HG02678 (cell line): ENCODE data around the gene RNF26.

Experiments used
- ATAC-seq: cut with Tn5 transposase; IDR thresholded peaks from one replicate; pipeline ENCODE4 v1.9.1; 2021; ENCODE audit warnings: mild to moderate bottlenecking, moderate library complexity; ENCODE audit not compliant: unreplicated experiment

RNF26 gene

DNA sequence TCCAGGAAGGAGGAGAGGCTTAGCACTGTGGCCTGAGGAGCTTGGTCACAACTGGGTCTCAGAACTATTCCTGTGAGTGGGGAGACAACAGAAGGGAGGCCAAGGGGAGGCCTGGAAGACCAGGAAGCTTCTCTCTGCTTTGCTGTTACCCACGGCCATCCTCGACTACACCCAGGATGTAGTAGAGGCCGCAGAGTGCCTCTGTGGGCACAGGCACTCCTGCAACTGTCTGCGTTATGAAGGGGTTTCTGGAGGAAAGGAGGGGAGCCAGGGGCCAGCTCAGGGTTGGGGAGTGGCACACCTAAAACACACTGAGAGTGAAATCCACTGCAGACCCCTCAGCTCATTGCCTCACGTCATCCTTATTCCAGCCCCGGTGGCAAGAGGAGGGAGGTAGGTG is 16.0 kb downstream of the RNF26 start:
- no peak for ATAC-seq

DNA sequence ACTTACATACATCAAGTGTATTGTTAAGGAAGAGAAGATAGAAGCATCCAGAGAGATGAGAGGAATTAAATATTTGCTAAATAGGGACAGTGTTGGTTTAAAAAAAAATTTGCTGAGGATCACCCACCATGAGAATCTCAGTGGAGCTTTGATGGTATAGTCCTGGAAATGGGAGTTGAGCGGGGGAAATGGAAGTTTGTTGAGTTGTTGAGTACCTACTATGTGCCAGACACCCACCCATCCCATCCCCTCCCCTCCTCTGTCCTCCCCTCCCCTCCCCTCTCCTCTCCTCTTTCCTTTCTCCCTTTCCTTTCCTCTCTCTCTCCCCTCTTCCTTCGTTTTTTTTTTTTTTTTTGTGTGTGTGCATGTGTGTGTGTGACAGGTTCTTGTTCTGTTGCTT is 16.9 kb downstream of the RNF26 start:
- no peak for ATAC-seq

DNA sequence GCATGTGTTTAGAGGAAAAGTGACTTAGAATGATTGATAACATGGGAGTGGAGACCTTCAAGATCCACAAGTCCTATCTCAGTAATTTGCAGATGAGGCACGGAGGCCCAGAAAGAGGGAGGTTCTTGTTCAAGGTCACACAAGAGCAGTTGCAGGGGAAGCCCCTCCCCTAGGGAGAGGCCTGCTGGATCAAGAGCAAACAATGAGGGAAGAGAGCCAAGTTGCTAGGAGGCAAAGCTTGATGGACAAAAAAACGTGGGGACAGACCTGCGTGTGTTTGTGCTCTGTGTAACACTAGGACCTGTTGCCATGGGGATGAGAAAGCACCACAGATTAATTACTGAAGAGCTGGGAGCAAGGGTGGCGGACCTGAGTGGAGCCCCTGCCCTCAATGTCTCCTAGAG is 18.5 kb downstream of the RNF26 start:
- ATAC-seq: no peak

DNA sequence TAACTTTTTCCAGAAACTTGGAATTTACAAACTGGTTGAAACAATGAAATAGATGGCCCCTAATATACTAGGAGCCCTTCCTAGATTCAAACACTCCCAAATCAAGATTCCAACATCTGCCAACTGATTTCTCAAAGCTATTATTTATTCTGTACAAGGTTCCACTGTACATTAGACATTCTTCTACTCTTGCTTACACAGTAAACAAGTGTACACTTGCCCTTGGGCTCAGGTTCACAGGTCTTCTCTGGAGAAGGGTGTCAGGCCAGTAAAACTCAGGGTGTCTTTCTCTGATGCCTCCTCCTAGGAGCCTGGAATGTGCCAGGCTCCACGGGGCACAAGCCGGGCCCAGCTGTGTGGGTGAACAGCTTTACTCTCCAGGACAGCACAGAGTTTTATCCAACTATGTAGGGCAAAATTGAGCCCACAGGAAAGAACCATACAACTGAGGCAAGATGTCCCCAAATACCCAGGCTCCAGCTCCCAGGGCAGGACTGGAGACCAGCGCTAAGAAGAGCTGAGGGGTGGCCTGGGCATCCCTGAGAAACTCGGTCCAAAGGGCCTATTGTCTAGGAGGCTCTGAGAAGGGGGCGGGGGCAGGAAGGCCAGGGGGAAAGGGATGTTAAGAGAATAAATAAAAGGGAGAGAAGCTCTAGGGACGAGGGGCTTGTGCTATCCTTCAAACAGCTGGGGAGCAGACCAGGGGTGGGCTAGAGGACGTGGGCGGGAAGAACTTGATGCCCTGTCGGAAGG is 20.9 kb downstream of the RNF26 start:
- no peak for ATAC-seq

DNA sequence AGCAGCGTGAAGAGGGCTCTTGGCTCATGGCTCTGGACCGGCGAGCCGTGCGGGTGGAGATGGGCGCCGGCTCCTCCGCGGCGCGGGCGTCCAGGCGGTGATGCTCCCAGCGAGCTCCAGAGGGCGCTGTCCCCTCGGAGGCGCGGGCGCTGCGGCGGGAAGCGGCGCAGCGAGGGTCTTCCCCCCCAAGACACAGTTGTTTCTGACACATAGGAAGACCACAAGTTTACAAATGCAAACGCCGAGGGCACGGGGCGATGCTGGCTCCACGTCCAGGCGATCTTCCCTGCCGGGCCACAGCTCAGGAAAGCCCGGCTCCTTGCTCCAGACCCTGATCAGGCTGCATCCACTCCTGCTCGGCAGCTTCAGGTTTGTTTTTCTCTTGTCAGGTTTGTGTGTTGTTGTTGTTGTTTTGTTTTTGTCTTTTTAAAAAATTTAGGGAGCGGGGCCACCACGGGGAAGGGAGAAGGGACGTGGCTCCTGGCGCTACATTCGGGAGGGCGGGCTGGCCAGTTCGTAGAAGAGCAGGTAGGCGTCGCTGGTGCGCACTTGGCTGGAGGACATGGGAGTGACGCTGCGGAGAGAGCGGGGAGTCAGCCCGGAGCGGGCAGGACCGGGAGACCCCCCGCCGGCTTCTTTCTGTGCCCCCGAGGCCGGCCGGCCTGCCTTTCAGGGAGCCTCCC is 22.2 kb downstream of the RNF26 start:
- peak; percentile 68 for ATAC-seq

DNA sequence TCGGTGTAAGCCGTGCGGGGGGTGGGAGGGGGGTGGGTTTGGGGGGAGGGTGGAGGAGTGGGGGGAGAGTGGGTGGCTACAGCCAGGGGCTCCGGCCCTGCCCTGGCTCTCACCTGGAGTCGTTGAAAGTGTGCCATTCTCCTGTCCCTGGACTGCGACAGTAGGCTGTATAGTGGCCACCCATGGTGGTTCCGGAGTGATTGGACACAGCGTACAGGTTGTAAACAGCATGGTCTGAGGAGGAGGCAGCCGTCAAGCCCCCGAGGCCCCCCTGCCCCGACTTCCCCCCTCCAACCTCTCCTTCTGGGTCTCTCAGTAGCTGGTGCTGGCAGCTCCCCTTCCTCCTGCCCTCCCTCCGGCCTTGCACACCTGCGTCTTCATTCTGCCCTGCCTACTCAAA is 22.7 kb downstream of the RNF26 start:
- no peak for ATAC-seq

DNA sequence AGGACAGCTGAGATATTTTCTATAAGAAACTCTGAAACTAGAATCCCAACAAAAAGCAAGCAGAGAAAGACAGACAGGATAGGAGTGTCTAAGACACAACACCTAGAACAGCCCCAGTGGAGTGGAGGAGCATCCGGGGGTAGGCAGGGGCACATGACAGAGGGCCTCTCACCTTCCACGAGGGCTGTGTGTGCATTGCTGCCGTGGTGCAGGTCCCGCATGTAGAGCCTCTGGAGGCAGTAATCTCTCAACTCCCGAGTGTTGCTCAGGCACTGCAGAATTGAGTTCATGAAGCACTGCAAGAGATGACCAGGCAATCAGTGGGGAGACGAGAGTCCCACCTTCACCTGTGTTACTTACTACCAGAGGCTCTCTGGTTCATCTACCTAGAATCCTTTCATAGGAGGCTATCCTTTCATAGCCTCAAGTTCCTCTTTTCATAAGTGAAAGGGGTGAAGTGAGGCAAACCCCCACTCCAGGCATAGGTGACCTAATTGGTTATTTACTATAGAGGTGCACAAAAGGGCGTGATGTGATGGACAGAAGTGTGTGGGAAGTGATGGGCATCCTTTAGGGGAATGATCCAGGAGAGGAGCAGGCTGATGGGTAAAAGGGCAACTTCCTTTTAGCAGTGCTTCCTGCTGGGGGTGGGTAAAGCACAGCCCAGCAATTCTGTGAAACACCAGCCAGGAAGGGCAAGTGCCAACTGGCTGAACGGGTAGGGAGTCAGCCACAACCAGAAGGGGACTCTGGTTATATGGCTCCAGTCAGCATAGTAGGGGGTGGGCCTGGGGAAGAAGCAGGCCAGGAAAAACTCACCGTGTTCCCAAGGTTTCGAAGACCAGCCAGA is 25.3 kb downstream of the RNF26 start:
- no peak for ATAC-seq

DNA sequence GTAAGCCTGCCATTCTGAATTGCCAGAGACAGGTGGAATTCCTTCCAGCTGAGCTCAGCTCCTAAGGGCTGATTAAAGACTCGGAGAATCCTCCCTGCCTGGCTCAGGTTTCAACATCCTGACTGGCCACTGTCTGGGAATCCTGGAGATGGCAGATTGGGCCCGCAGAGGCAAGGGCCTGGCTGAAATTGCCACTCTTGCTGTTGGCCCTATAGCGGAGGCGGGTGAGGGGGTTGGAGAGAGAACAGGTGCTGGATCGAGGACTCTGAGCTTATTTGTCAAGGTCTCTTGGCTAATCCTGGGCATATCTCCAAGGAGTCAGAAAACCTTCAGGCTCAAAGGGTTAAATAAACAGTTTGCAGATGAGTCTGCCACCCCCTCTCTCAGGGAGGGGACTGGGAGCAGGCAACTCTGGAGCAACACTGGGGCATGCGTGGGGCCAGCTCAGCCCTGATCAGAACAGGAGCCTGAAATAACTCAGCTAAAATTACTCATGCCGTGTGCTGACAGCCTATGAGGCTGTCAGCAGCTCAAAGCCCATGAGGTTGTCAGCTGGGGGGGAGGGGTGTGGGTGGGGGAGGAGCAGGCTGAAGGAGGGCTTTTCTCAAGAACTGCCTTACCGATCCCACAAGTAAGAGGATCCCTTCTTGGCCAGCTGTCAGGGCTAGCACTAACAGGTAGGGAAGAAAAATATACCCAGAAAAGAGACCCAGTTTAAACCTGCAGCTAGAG is 26.9 kb downstream of the RNF26 start:
- no peak for ATAC-seq

DNA sequence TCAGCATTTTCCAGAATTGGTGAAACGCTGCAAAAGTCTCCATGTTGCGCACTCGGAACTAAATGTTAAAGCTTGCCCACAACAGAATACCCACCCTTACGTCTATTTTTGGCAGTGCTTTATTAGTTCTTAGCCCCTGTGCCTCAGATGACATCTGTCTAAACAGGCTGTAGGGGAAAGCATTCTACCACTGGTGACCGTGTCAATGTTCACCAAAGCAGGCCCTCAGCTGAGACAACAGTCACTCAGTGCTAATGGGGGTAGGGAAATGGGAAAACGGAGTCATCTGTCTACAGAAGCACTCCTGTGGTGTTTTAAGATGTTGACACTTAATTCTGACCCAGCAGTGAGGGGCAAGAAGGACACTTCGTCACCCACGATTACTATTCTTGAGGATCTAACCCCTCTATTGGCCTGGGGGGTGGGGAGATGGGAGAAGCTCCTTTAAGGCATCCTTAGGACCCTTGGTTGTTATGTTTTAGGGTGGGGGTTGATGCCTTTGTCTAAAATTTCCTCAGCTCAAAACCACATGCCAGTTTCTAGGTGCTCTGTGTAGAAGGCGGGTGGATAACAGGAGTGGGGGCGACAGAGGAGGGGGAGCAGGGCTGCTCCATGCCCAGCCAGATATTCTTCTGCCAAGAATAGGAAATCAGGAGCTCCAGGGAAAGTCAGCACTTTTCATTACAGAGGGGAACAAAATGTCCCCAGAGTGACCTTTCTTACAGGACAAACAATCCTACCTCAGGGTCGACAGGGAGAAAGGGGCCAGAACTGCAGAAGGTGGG is 27.8 kb downstream of the RNF26 start:
- no peak for ATAC-seq

DNA sequence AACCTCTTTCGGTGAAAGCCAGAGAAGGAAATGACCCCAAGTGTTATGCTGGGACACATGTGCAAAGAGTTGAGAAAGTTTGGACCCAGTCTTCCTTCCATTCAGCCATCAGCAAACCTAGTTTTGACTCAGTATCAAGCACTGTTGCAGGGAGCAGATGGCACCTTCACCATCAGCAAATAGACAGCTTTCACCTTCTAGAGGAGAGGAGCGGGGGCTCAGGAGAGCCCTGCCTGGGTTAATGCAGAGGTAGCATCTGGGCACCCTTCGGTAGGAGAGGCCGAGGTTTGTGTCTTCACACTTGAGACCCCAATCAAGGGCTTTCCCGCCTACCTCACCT is 28.4 kb downstream of the RNF26 start:
- no peak for ATAC-seq

DNA sequence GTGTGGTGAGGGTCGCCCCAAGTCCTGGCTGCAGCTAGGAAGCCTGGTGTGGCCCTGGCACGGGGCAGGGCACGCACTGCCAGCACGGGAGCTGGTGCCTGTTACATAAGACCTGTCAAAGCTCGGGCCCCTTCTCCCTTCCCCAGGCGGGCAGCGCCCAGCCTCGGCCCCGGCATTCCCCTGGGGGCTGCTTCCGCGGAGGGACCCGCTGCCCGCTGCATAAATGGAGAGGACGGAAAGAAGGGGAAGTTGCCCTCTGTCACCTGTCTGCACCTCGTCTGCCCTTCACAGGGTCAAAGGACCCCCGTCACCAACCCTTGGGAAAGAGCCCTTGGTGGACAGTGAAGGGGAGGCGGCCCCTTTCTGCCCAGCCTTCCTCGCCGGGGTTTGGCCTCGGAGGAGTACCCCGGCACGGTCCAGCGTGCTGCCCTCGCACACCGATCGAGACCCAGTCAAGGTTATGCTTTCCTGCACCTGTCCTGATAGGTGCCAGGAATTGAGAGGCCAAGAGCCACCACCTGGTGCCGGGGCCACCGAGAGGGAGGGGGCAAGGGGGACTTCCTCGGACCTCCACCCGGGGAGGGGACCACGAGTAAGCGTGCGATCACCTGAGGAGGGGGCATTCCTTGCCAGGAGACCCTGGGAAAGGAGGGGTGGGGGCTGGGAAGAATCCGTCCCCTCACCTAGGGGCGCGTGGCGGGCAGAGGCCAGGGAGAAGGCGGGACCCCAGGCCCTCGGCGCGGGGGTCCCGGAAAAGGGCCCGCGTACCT is 28.9 kb downstream of the RNF26 start:
- no peak for ATAC-seq

DNA sequence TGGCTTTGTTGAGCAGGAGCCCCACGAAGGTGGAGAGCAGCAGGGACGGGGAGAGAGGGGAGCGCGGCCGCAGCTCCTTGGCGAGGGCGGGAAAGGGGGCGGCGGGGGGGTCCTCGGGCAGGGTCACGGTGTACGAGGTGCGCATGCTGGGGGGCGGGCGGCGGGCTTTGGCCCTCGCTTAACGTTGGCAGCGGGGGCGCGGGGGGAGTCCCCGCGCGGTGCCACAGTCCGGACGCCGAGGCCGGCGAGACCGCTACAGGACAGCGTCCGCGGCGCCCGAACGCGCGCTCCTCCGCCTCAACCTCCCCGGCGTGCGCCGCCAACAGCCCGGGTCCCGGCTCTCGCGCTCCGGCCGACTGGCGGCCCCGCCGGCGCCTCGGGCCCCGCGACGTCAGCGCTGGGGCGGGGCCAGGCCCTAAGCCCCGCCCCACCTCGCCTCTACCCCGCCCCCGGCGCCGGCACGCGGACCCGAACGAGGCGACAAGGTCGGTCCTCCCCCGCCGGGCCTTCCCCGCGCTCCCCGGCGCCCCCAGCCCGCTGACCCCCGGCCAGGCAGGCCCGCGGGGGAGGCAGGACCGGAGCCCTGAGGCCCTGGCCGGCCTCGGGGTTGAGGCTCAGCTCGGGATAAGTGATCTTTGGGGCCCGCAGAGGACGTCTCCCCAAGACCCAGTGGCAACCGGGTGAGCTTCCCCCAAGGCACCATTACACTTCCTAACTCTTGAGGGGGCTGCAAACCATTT is 29.7 kb downstream of the RNF26 start:
- ATAC-seq: peak; percentile 51

DNA sequence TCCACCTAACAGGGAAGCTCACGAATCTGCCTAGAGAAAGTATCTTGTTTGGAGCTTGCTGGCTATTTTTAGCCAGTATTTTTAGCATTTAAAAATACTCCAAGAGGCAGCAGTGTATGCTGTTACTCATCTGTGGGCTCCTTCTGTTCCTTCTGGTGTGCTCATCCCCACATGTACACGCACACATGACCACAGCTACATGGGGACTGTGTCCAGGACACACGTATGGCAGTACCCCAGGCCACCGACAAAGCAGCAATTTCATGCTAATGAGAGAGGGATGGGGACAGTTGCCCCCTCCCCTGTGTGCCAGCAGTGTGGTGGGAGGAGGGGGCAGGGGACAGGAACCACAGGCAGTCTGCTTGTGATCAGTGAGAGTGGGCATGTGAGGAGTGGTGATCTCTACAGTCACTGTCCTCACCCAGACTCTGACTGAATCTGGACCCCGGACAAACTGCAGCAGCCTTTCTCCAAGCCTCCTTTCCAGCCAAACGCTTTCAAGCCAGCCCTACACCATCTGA is 30.8 kb downstream of the RNF26 start:
- ATAC-seq: no peak

DNA sequence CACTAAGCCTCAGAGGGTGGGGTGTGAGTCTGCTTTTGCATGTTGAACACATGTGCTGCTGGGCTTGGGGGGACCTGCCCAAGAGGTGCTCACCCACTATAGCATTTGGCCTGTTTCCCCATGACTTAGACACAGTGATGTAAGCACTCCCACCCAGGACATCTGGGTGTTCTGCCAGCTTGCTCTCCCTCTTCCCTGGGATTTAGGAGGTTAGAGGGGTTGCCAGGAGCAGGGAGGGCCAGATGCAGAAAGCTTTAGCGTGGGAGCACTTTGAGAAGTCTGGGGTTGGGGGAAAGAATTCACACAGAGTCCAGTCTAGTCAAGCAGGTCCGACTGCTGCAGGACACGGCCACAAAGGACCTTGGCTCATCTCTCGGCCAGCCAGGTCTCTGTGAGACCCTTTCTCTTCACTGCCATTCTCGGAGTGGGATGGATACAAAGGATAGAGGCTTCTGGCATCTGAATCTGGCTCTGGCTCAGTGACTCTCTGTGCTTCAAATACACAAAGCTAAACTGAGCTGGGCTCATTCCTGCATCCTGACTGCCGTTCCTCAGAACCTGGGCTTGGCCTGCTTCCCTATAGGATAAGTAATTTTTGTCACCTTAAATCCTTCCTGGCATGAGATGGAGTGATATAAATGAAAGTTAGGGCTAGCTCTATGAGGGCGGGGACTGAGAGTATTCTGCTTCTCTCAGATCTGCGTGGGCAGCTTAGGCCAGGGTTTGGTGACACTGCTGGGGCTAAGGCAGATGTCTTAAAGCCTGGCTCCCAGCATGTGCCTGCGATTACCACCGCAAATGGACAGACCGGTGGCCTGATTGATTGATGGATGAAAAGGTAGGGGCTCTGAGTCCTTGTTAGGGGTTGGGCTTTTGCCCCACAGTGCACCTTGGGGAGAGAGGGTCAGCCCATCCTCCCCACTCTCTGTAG is 32.6 kb downstream of the RNF26 start:
- ATAC-seq: no peak

DNA sequence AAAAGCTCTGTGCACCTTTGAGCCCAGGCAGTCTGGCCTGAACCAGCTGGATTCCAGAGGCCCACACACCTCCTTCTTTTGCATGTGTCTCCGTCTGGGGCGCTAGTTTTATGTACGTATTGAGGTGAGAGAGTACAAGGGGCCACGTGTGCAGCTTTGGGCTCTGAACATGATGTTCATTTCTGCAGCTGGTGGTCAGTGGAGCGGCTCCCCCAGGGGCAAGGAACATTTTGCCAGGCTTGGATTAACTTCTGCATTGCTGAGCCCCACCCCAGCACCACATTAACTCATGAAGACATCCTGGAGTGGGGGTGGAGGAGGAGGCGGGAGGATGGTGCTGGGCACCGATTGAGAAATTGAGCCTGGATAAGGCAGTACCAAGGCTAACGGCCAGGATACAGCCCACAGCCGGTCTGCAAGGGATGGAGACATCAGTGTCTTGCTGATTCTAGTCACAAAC is 33.4 kb downstream of the RNF26 start:
- ATAC-seq: no peak

DNA sequence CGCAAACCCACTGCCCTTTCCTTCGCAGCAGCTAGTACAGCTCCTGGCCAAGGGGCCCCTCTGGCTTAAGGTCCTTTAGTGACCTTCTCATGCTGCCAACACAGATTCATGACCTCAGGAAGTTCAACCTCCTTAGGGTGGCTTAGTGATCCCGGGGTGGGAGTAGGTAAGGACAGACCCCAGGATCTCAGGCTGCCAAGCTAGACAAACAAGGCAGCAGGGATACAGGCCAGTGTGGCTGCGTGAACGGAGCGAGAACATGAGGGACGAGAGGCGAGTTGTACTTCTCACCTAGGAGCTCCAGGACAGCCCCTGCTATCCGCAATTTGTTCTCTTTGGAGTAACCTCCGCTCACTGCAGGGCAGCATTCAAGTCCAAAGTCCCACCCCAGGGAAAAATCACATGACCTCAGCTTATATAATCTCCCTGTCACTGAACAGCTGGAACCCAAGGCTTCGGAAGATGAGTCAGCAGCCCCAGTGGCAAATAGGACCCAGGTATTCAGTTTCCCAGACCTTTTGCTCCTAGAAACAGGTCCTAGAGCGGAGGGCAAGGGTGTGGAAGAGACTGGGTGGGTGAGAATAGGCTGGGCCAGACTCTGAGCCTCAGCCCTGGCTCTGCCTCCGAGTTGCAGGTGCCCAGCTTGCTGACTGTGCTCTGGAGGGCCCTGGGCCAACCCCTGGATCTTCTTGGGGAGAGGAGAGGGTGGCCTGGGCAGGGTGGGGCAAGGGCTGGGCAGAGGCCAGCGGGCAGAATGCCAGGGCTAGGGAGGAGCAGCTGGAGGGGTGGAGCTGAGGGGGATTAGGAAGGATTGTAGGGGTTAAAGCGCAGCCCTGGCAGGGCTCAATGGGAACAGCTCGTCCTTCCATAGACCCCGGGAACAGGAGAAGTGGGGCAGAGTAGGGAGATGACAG is 34.1 kb downstream of the RNF26 start:
- ATAC-seq: no peak
